HS-5 (cell line): ENCODE measurements around the gene CCSER2.
"Not testable (repeated sequence)": the region's sequence is repeated elsewhere in the genome, so short reads cannot be mapped to it uniquely, and the experiment has no call there.

Experiments
- DNase-seq: peaks from one replicate; pipeline ENCODE4 v3.0.0-alpha.2; 2012; ENCODE audit warnings: low read depth

The CCSER2 gene

GRCh38 chr10:84347575-84348002 is 19.2 kb downstream of the CCSER2 start:
- not testable (repeated sequence) for DNase-seq

GRCh38 chr10:84348447-84348846 is 20.1 kb downstream of the CCSER2 start:
- no peak for DNase-seq

- DNase-seq = no peak
These were observed 20.5 kb downstream of the CCSER2 start for GRCh38 chr10:84348860-84349259.

DNA sequence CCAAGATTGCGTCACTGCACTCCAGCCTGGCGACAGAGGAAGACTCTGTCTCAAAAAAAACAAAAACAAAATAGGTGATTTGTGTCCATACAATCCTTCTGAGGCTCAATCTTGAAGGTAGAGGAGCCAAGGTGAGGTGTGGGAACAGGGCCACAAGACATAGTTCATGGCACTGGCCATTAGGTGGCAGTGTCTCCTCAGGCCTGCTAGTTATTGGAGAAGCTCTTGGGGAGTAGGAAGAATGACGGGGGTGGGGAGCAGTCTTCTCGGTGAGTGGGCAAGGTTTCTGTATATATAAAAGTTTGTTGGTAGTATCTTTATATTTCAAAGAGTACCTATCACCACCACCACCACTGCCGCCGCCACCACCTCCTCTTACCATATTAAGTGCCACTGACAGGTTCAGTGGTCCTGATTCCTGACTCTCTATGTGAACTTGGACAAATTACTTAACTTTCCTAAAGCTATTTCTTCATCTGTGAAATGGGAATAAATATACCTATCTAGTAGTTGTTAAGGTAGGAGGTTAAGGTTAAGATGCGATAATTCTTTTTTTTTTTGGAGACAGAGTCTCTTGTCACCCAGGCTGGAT is 24.0 kb downstream of the CCSER2 start:
- DNase-seq = no peak

DNA sequence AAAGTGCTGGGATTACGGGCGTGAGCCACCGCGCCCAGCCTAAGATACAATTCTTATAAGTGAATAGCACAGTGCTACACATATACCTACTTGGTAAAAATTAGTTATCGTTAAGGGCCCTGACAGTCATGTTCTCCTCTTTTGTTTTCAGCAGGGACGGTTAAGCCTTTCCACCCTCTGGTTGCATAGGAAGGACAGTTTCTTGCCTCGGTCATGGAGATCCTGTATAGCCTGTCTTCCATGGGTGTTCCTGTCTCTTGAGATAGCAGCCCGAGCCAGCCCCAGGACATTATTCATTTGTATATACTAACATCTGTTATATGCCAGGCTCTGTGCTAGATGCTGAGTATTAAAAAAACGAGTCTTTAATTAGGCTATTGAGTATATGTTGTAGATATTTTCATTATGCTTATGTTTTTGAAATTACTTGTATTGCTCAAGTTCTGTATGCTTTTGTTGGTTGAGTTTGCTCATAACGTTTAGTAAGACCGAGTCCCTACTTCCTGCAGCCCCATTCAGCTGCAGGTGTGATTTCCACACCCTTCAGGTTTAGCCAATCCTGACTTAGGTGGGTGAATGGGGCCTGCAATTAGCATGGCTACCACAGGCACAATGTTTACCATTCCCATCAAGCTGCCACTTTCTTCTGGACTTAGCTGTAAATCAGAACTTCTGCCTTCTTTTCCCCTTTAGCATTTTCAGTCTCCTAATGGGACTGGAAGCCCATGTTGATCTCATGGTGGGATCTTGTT is 24.8 kb downstream of the CCSER2 start:
- DNase-seq = no peak

GRCh38 chr10:84354623-84355022 is 26.2 kb downstream of the CCSER2 start:
- no peak for DNase-seq

DNA sequence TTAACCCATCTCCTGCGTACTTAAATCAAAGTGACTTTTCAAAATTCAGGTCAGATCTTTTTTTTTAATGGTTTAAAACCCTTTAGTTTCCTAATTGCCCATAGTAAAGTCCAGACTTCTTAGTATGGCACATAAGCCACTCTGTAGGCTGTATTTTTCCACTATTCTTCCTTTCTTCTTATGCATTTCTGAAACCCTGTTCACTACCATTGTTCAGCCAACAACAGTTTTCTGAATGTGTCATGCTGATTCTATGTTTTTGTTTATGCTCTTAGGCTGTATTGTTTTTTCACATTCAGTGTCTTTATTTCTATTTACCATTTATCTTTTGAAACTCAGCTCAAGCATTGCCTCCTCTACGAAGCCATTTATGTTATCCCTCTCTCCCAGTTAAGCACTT is 26.7 kb downstream of the CCSER2 start:
- DNase-seq = no peak

DNA sequence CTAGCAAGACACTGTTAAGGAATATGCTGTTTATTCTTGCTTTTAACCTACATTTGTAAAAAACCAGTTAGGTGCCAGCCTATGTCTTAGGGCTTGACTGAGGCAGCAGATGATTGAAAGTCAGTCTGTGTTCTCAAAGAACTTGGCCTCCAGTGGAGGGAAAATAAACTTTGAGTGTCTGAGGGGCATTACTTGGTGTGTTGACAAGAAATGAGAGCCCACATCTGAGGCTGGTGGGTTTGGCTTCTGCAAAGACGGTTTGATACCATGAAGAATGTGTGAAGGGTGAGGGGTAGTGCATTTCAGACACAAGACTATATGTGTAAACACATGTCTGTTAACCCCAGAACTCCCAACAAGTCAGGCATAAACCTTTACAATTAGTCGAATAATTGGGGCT is 28.5 kb downstream of the CCSER2 start:
- DNase-seq = no peak

- no peak for DNase-seq
These were observed 30.4 kb downstream of the CCSER2 start for GRCh38 chr10:84358743-84359142.

- no peak for DNase-seq
These were observed 32.4 kb downstream of the CCSER2 start for GRCh38 chr10:84360637-84361365.

- no peak for DNase-seq
These were observed 37.0 kb downstream of the CCSER2 start for GRCh38 chr10:84365335-84365881.

DNA sequence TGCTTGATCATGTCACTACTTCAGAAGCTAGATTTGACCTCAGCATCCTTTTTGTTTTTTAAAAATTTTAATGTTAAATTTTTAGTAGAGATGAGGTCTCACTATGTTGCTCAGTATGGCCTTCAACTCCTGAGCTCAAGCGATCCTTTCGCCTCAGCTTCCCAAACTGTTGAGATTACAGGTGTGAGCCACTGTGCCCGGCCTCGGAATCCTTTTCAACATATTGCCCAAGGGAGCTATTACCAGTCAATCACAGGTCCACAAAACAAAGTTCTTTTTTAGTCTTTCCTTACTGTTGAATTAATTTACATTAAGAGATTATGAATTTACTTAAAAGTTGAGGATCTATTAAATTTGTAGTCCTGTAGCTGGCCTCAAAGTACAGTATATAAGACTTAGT is 37.7 kb downstream of the CCSER2 start:
- no peak for DNase-seq

DNA sequence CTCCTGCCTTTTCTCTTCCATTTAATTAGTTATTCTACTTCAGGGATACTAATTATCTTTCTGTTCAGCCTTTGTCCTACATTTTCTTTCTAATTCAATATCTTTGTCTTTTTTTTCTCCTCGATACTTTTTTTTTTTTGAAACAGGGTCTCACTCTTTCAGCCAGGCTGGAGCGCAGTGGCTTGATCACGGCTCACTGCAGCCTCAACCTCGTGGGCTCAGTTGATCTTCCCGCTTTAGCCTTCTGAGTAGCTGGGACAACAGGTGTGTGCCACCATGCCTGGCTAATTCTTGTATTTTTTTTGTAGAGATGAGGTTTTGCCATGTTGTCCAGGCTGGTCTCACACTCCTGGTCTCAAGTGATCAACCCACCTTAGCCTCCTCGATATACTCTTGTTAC is 38.9 kb downstream of the CCSER2 start:
- DNase-seq = no peak

DNA sequence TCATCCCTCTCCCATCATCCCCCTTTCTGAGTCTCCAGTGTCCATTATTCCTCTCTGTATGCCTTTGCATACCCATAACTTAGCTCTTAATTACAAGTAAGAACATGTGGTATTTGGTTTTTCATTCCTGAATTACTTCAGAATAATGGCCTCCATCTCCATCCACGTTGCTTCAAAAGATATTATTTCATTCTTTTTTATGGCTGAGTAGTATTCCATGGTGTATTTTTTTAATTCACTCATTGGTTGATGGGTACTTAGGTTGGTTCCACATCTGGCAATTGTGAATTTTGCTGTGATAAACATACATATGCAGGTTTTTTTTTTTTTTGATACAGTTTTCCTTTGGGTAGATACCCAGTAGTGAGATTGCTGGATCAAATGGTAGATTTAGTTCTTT is 40.4 kb downstream of the CCSER2 start:
- no peak for DNase-seq

- no peak for DNase-seq
These were observed 41.9 kb downstream of the CCSER2 start for GRCh38 chr10:84370283-84370682.

- no peak for DNase-seq
These were observed 43.6 kb downstream of the CCSER2 start for GRCh38 chr10:84371944-84372343.

DNA sequence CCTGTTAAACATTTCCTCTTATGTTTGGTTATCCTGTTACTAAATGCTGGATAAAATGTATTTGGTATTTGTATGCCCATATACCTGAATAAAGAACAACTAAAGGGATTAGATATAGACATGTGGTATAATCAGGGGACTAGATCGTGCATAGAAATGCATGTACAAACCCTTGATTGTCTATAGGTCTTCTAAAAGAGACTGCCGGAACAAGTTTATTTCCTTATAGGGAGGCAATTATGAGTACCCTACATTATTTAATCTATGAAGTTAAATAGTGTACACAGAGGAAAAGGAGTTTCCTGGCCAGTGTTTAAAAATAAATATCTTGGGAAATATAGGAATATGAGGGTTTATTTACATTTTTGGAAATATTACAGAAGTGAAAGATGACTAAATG is 44.6 kb downstream of the CCSER2 start:
- no peak for DNase-seq

DNA sequence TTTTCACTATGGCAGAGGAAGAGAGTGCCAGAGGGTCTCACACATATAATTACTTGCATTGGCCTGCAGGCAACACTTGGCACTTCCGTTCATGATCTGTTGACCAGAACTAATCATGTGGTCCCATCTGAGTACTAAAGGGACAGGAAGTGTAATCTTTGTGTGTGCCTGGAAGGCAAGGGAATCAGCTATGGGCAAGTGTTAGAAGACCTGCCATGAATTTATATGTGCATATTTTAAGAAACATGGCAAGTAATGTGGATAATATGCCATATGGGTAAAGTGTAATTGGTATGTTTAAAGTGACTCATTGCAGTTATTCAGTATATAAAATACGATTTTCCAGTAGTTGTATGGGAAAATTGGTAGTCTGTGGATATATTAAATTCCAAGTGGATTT is 46.1 kb downstream of the CCSER2 start:
- no peak for DNase-seq

DNA sequence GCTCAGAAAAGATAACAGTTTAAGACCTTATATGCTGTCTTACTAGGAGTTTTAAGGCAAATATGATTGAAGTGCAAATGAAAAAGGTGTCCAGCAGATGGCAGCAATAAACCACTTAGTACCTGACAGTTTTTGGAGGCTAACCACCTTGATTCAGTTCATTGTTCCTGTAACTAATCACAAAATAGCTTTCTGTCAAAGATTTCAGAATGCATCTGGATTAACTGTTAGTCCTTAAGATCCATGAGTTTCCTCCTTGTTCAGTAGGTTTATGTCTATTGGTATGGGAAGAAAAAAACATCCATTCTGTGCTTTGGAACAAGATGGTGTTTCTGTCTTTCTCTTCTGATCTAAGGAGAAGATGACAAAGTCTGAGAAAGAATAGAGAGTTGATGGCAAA is 46.6 kb downstream of the CCSER2 start:
- no peak for DNase-seq

DNA sequence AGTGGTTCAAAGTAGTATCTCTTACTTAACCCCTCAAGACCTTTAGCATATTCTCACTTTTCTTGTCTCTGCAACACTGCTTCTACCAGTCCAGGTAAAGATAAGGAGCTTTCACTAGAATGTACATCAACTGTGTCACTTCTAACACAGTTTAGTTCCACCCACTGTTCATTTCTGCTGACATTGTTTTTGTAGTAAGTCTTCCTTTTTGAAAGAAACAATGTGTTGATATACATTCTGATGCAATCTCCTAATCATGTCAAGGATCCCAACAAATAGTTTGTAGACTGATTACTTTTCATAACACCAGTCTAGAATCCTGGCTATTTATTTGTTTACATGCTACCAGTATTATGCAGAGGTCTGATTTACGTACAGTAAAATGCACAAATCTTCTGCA is 47.5 kb downstream of the CCSER2 start:
- DNase-seq = no peak

DNA sequence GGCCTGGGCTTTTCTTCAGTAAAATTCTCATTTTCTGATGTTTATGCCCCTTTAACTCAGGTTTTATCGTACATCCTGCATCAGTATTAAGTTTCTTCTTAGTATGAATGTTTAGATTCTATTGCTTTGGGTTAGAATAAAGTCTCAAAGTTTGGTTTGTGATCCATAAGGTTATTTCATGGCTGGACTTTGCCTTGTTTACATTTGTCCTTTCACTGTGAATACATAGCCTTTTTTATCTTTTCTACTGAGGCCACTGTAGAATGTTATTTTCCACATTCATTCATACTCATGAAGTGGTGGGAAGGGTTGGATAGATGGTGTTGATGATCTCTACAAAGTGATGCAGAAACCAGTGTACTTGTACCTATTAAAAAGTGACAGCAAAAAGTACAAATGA is 59.8 kb downstream of the CCSER2 start:
- DNase-seq = no peak

DNA sequence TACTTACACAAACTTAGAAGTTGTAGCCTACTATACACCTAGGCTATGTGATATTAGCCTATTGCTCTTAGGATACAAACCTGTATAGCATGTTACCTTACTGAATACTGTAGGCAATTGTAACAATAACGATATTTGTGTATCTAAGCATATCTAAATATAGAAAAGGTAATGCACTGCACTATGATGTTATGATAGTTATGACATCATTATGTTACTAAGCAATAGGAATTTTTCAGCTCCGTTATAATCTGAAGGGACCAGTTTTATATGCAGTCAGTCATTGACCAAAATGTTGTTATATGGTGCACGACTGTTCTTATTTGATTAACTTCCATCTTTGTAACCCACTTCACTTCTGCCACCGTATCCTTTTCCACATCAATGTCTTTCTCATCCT is 62.0 kb downstream of the CCSER2 start:
- DNase-seq = no peak

GRCh38 chr10:84391326-84391725 is 62.9 kb downstream of the CCSER2 start:
- DNase-seq = no peak
